Liver (tissue), 9 donors: ENCODE measurements around the gene NTNG2. TPM values are rescaled to one million over a fixed set of nuclear protein-coding genes. Genes with fewer than 3 reads are reported as not detected.
"Not testable (repeated sequence)": the region's sequence is repeated elsewhere in the genome, so short reads cannot be mapped to it uniquely, and the experiment has no call there.

ENCODE experiments used
- DNase-seq: peaks from one replicate; pipeline ENCODE4 v3.0.0-alpha.2; 2017; ENCODE audit warnings: low spot score
- H3K27ac ChIP-seq, 2 donors: one replicate each; pipeline ENCODE4 v1.7.0; 2013; ENCODE audit warnings: inconsistent platforms in 2 of 2, low read length in 2 of 2, control low read depth in 1 of 2, low read depth in 1 of 2, mild to moderate bottlenecking in 1 of 2
- H3K27me3 ChIP-seq, 4 donors: one replicate each; pipeline versions ENCODE4 v1.6.1 to v1.7.0; 2013; ENCODE audit warnings: low read length in 3 of 4, inconsistent platforms in 1 of 4, mild to moderate bottlenecking in 1 of 4, moderate library complexity in 1 of 4; ENCODE audit not compliant: control insufficient read depth in 4 of 4, insufficient read depth in 4 of 4
- H3K36me3 ChIP-seq, 4 donors: one replicate each; pipeline versions ENCODE4 v1.6.1 to v1.7.0; 2013; ENCODE audit warnings: low read length in 3 of 4, mild to moderate bottlenecking in 3 of 4, low read depth in 1 of 4, moderate library complexity in 1 of 4; ENCODE audit not compliant: control insufficient read depth in 4 of 4, insufficient read depth in 3 of 4
- H3K4me1 ChIP-seq, 4 donors: one replicate each; pipeline versions ENCODE4 v1.6.1 to v1.7.0; 2013; ENCODE audit warnings: low read length in 3 of 4, mild to moderate bottlenecking in 3 of 4, moderate library complexity in 1 of 4; ENCODE audit not compliant: control insufficient read depth in 4 of 4, insufficient read depth in 4 of 4
- H3K4me3 ChIP-seq, 3 donors: one replicate each; pipeline versions ENCODE4 v1.6.1 to v1.7.0; 2013; ENCODE audit warnings: low read length in 3 of 3, control low read depth in 1 of 3, low read depth in 1 of 3, mild to moderate bottlenecking in 1 of 3
- H3K9ac ChIP-seq, 2 donors: one replicate each; pipeline ENCODE4 v1.7.0; 2013; ENCODE audit warnings: low read length in 2 of 2, mild to moderate bottlenecking in 2 of 2, moderate library complexity in 2 of 2, control low read depth in 1 of 2, low read depth in 1 of 2
- H3K9me3 ChIP-seq, 4 donors: one replicate each; pipeline versions ENCODE4 v1.6.1 to v1.7.0; 2013; ENCODE audit warnings: low read length in 3 of 4; ENCODE audit not compliant: control insufficient read depth in 4 of 4
- EGR1 ChIP-seq, 2 donors: IDR thresholded peaks; 2 replicates each; pipeline ENCODE4 v1.6.1; 2016 to 2018; ENCODE audit warnings: antibody characterized with exemption in 2 of 2, low read depth in 2 of 2
- FOXA1 ChIP-seq: IDR thresholded peaks from 2 replicates; pipeline ENCODE4 v1.6.1; 2016; ENCODE audit warnings: antibody characterized with exemption
- FOXA2 ChIP-seq: IDR thresholded peaks from 2 replicates; pipeline ENCODE4 v1.6.1; 2016; ENCODE audit warnings: antibody characterized with exemption
- GABPA ChIP-seq, 2 donors: IDR thresholded peaks in 1 of 2; conservative IDR thresholded peaks in 1 of 2; 2 replicates each; pipeline ENCODE4 v1.6.1; 2016; ENCODE audit warnings: antibody characterized with exemption in 2 of 2, mild to moderate bottlenecking in 1 of 2, moderate library complexity in 1 of 2
- HNF4A ChIP-seq, 2 donors: conservative IDR thresholded peaks; 2 replicates each; pipeline ENCODE4 v1.6.1; 2016; ENCODE audit warnings: antibody characterized with exemption in 2 of 2, mild to moderate bottlenecking in 2 of 2
- JUND ChIP-seq, 2 donors: IDR thresholded peaks; 2 replicates each; pipeline ENCODE4 v1.6.1; 2016; ENCODE audit warnings: antibody characterized with exemption in 2 of 2
- NR2F2 ChIP-seq: IDR thresholded peaks from 2 replicates; pipeline ENCODE4 v1.6.1; 2016; ENCODE audit warnings: antibody characterized with exemption
- RAD21 ChIP-seq, 2 donors: IDR thresholded peaks; 2 replicates each; pipeline ENCODE4 v1.6.1; 2016; ENCODE audit warnings: antibody characterized with exemption in 2 of 2, mild to moderate bottlenecking in 2 of 2
- RXRA ChIP-seq, 2 donors: IDR thresholded peaks; 2 replicates each; pipeline ENCODE4 v1.6.1; 2017 to 2018; ENCODE audit warnings: antibody characterized with exemption in 2 of 2, mild to moderate bottlenecking in 1 of 2
- SP1 ChIP-seq: IDR thresholded peaks from 2 replicates; pipeline ENCODE4 v1.6.1; 2018; ENCODE audit warnings: antibody characterized with exemption, mild to moderate bottlenecking
- TAF1 ChIP-seq: conservative IDR thresholded peaks from 2 replicates; pipeline ENCODE4 v1.6.1; 2016; ENCODE audit warnings: antibody characterized with exemption, mild to moderate bottlenecking
- YY1 ChIP-seq: IDR thresholded peaks from 2 replicates; pipeline ENCODE4 v1.6.1; 2016; ENCODE audit warnings: antibody characterized with exemption, mild to moderate bottlenecking
- WGBS: extraction: QIAGEN DNeasy Blood & Tissue Kit; methylation state at CpG from one replicate; pipeline ENCODE4 v1.1.7; 2013; 5-methylcytosine and 5-hydroxymethylcytosine counted together
- polyA plus RNA-seq, 2 donors: library from polyadenylated mRNA; stranded (reverse) in 1 of 2; unstranded in 1 of 2; fragments of 200-250 nt in 1 of 2; fragments of >200 nt in 1 of 2; fragmentation: Nextera tagmentation in 1 of 2; extraction: Ambion mirVana in 1 of 2; gene quantifications; one replicate each; pipeline versions ENCODE4 v1.2.1 to v1.2.3, GENCODE V29; 2013 to 2015
- total RNA-seq, 2 donors: library from RNA; depleted of rRNA; stranded (reverse); fragments of >200 nt; gene quantifications; one replicate each; pipeline ENCODE4 v1.2.3, GENCODE V29; 2014
- TF ChIP-seq, protein P1 (sequence below): fragments of 150-350 bp; IDR thresholded peaks from 2 replicates; pipeline ENCODE4 v1.5.1; 2017; ENCODE audit warnings: improper control_type of control experiment, low read depth, low read length; ENCODE audit not compliant: missing input control
- TF ChIP-seq, protein P2 (sequence below): IDR thresholded peaks from 2 replicates; pipeline ENCODE4 v1.6.1; 2016; ENCODE audit warnings: antibody characterized with exemption
- TF ChIP-seq, protein P3 (sequence below): IDR thresholded peaks from 2 replicates; pipeline ENCODE4 v1.6.1; 2016; ENCODE audit warnings: antibody characterized with exemption
- TF ChIP-seq, protein P4 (sequence below): IDR thresholded peaks from 2 replicates; pipeline ENCODE4 v1.6.1; 2016; ENCODE audit warnings: antibody characterized with exemption
- donor health status: healthy.
- donor health status: healthy.
- donor health status: healthy.
- donor health status: healthy.
- donor health status: healthy.

The NTNG2 gene
- total and polyA plus RNA-seq, 4 donors: 0.12 to 0.42 (median 0.28) TPM; not detected in 1

DNA sequence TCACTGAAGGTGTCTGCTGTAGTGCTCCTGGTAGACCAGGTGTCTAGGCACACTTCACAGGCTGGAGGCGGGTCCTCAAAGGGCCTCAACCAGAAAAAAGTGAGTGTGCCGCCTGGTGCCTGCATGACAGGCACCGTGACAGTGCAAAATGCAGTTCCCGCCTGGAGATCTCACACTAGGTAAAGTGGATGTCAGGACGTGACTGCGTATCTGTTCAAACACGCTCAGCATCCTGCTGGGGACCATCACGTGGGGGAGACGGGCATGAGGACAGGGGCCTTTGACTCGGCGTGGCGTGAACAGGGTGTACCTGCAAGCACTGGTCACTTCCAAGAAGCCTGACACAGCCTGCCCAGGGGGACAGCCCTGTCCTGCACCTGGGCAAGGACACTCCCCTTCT lies 32.3 kb upstream of the NTNG2 start:
- 77% methylated on average over 12 of the region's 12 CpGs for WGBS
- DNase-seq: no peak
- no peaks in the 10 kb centered on the region for H3K9me3 ChIP-seq
- no peaks in the 10 kb centered on the region for H3K36me3 ChIP-seq
- H3K4me1 ChIP-seq: no peaks in the 10 kb centered on the region
- no peak overlapping the region for H3K4me3 ChIP-seq
- TF ChIP-seq HNF4A (conservative IDR thresholded peaks at IDR 0.05) (no peak), YY1 (no peak), NR2F2 (no peak), GABPA (IDR thresholded peaks at IDR 0.05 in 1 of 2, conservative IDR thresholded peaks at IDR 0.05 in 1 of 2) (no peak), RXRA (IDR thresholded peaks at IDR 0.05) (no peak), SP1 (no peak)
- TF ChIP-seq, protein P1, sequence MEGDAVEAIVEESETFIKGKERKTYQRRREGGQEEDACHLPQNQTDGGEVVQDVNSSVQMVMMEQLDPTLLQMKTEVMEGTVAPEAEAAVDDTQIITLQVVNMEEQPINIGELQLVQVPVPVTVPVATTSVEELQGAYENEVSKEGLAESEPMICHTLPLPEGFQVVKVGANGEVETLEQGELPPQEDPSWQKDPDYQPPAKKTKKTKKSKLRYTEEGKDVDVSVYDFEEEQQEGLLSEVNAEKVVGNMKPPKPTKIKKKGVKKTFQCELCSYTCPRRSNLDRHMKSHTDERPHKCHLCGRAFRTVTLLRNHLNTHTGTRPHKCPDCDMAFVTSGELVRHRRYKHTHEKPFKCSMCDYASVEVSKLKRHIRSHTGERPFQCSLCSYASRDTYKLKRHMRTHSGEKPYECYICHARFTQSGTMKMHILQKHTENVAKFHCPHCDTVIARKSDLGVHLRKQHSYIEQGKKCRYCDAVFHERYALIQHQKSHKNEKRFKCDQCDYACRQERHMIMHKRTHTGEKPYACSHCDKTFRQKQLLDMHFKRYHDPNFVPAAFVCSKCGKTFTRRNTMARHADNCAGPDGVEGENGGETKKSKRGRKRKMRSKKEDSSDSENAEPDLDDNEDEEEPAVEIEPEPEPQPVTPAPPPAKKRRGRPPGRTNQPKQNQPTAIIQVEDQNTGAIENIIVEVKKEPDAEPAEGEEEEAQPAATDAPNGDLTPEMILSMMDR: no peak
- TF ChIP-seq, protein P2, sequence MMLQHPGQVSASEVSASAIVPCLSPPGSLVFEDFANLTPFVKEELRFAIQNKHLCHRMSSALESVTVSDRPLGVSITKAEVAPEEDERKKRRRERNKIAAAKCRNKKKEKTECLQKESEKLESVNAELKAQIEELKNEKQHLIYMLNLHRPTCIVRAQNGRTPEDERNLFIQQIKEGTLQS: no peak
- TF ChIP-seq, protein P3, sequence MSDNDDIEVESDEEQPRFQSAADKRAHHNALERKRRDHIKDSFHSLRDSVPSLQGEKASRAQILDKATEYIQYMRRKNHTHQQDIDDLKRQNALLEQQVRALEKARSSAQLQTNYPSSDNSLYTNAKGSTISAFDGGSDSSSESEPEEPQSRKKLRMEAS: no peak
- no peak overlapping the region for H3K9ac ChIP-seq
- H3K27ac ChIP-seq: no peak overlapping the region
- peaks cover 0 to 13% (median 2%) of the 10 kb centered on the region in 4 donors for H3K27me3 ChIP-seq

DNA sequence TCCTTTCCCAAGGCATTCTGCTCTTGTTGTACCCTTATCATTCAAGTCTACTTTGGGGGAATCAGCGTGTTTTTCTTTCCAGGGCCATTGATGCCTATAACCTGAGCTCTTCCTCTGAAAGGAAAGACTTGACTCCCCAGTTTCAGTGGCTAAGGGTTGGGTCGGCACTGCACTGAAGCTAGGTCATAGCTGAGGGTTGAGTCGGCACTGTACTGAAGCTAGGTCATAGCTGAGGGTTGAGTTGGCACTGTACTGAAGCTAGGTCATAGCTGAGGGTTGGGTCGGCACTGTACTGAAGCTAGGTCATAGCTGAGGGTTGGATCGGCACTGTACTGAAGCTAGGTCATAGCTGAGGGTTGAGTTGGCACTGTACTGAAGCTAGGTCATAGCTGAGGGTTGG lies 27.8 kb upstream of the NTNG2 start:
- not testable (repeated sequence) for H3K9me3 ChIP-seq, H3K36me3 ChIP-seq, H3K9ac ChIP-seq, H3K27ac ChIP-seq, H3K27me3 ChIP-seq, H3K4me3 ChIP-seq, H3K4me1 ChIP-seq, DNase-seq
- 59% methylated on average over 5 of the region's 5 CpGs for WGBS

DNA sequence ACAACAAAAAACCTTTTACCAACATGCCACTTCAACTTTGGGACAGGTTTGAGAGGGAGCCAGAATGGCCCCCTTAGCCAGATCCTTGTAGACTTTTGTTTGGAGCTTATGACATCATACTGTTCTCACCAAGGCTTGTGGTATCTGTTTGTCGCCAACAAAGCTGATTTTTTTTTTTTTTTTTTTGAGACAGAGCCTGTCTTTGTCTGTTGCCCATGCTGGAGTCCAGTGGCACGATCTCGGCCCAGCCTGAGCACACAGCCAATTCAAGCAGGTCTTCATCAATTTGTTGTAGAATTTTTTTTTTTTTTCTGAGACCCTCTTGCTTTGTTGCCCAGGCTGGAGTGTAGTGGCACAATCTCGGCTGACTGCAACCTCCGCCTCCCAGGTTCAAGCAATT lies 26.4 kb upstream of the NTNG2 start:
- 78% methylated on average over 5 of the region's 5 CpGs for WGBS
- peaks cover 3 to 8% (median 5%) of the 10 kb centered on the region in 4 donors for H3K27me3 ChIP-seq

More for the DNA sequence above, 26.4 kb upstream of the NTNG2 start:
- no peak overlapping the region for H3K9ac ChIP-seq
- H3K4me1 ChIP-seq: no peaks in the 10 kb centered on the region
- DNase-seq: no peak
- H3K36me3 ChIP-seq: no peaks in the 10 kb centered on the region
- no peak for TF ChIP-seq YY1
- TF ChIP-seq EGR1 (IDR thresholded peaks at IDR 0.05; ENCODE audit: low read depth in 2 of 2): no peak
- TF ChIP-seq, protein P3: no peak
- no peak for TF ChIP-seq FOXA1
- no peak for TF ChIP-seq RAD21 (IDR thresholded peaks at IDR 0.05)
- TF ChIP-seq NR2F2: no peak
- no peak for TF ChIP-seq FOXA2
- no peak for TF ChIP-seq JUND (IDR thresholded peaks at IDR 0.05)
- TF ChIP-seq, protein P4, sequence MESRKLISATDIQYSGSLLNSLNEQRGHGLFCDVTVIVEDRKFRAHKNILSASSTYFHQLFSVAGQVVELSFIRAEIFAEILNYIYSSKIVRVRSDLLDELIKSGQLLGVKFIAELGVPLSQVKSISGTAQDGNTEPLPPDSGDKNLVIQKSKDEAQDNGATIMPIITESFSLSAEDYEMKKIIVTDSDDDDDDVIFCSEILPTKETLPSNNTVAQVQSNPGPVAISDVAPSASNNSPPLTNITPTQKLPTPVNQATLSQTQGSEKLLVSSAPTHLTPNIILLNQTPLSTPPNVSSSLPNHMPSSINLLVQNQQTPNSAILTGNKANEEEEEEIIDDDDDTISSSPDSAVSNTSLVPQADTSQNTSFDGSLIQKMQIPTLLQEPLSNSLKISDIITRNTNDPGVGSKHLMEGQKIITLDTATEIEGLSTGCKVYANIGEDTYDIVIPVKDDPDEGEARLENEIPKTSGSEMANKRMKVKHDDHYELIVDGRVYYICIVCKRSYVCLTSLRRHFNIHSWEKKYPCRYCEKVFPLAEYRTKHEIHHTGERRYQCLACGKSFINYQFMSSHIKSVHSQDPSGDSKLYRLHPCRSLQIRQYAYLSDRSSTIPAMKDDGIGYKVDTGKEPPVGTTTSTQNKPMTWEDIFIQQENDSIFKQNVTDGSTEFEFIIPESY: no peak
- TF ChIP-seq SP1: no peak
- TF ChIP-seq, protein P1: no peak
- no peak for TF ChIP-seq TAF1
- H3K27ac ChIP-seq: no peak overlapping the region
- no peak overlapping the region for H3K4me3 ChIP-seq
- no peaks in the 10 kb centered on the region for H3K9me3 ChIP-seq
